HL-60 (cell line): Measurements from ENCODE around the gene GTF3C5.

ENCODE experiments used
- DNase-seq, 2 experiments: peaks; one replicate each; pipeline ENCODE4 v3.0.0-alpha.2; 2010 to 2020; ENCODE audit warnings: low read depth in 1 of 2, low spot score in 1 of 2
- H3K27ac ChIP-seq: fragments of 250-450 bp; sonication (Bioruptor Pico); replicated peaks from 2 replicates; pipeline ENCODE4 v1.5.1; 2020; ENCODE audit warnings: mild to moderate bottlenecking, moderate library complexity
- H3K27me3 ChIP-seq: fragments of 250-450 bp; sonication (Bioruptor Pico); 2 replicates; pipeline ENCODE4 v1.5.1; 2021; ENCODE audit warnings: mild to moderate bottlenecking, moderate library complexity; ENCODE audit not compliant: insufficient read depth, poor library complexity, severe bottlenecking
- H3K4me3 ChIP-seq: replicated peaks from 2 replicates; pipeline ENCODE4 v1.5.1; 2011; ENCODE audit warnings: mild to moderate bottlenecking, control low read depth, low read length; ENCODE audit not compliant: insufficient read depth
- CTCF ChIP-seq: IDR thresholded peaks from one replicate; pipeline ENCODE4 v1.5.1; 2011; ENCODE audit warnings: low read length, control low read depth, inconsistent platforms; ENCODE audit not compliant: insufficient read depth
- GABPA ChIP-seq: IDR thresholded peaks from 2 replicates; pipeline ENCODE4 v1.6.1; 2012; ENCODE audit warnings: low read depth
- POLR2AphosphoS5 ChIP-seq: IDR thresholded peaks from 2 replicates; pipeline ENCODE4 v1.6.1; 2012; ENCODE audit warnings: low read depth
- REST ChIP-seq: IDR thresholded peaks from 2 replicates; pipeline ENCODE4 v1.6.1; 2012; ENCODE audit warnings: low read depth; ENCODE audit not compliant: insufficient replicate concordance
- SPI1 ChIP-seq: IDR thresholded peaks from 2 replicates; pipeline ENCODE4 v1.6.1; 2012; ENCODE audit warnings: low read depth, mild to moderate bottlenecking, borderline replicate concordance

GTF3C5 gene

GRCh38 chr9:132986640-132987620 is 43.9 kb upstream of the GTF3C5 start:
- Histone ChIP-seq H3K27me3 (no peaks in the 10 kb centered on the region), H3K27ac (no peak overlapping the region), H3K4me3 (no peak overlapping the region)
- no peak for DNase-seq
- TF ChIP-seq SPI1 = no peak
- TF ChIP-seq GABPA = no peak
- TF ChIP-seq CTCF = no peak
- TF ChIP-seq POLR2AphosphoS5 = no peak
- TF ChIP-seq REST = no peak

GRCh38 chr9:132988244-132989013 is 42.4 kb upstream of the GTF3C5 start:
- Histone ChIP-seq H3K27me3 (no peaks in the 10 kb centered on the region), H3K4me3 (no peak overlapping the region), H3K27ac (no peak overlapping the region)
- no peak for DNase-seq
- no peak for TF ChIP-seq GABPA
- TF ChIP-seq REST = no peak
- TF ChIP-seq SPI1 = no peak
- TF ChIP-seq POLR2AphosphoS5 = no peak
- no peak for TF ChIP-seq CTCF

- TF ChIP-seq GABPA = no peak
- TF ChIP-seq CTCF = no peak
- TF ChIP-seq POLR2AphosphoS5 = no peak
- TF ChIP-seq SPI1 = no peak
- TF ChIP-seq REST = no peak
- no peak overlapping the region for H3K27ac ChIP-seq
- no peak overlapping the region for H3K4me3 ChIP-seq
- no peaks in the 10 kb centered on the region for H3K27me3 ChIP-seq
- no peak for DNase-seq
Measured at GRCh38 chr9:132989014-132989310, 41.8 kb upstream of the GTF3C5 start.
